Measurements from ENCODE around the gene BTG1. TPM values are rescaled to one million over a fixed set of nuclear protein-coding genes. Genes with fewer than 3 reads are reported as not detected.

The BTG1 gene
- total RNA-seq, 1 donor, result 25.0 TPM

- no peaks in the 10 kb centered on the region for H3K79me2 ChIP-seq (ENCODE audit: insufficient read depth, low read length)
- no peaks in the 10 kb centered on the region for H3K36me3 ChIP-seq (ENCODE audit: insufficient read depth, low read length)
- no peak overlapping the region for H3K4me2 ChIP-seq (ENCODE audit: insufficient read depth, low read length)
- no peak overlapping the region for H3K27ac ChIP-seq (ENCODE audit: low read depth, low read length)
- H2AFZ ChIP-seq (ENCODE audit: low read length), result no peak overlapping the region
- TF ChIP-seq CTCF (IDR thresholded peaks at IDR 0.05; ENCODE audit: extremely low read depth, low read depth, low read length), result no peak
- no peaks in the 10 kb centered on the region for H3K9me3 ChIP-seq (ENCODE audit: low read depth, low read length)
- H3K4me3 ChIP-seq (ENCODE audit: insufficient read depth, low read length), result no peak overlapping the region
- no peak for DNase-seq (ENCODE audit: insufficient read length, low spot score, missing footprints)
- no peaks in the 10 kb centered on the region for H3K27me3 ChIP-seq (ENCODE audit: insufficient read depth, low read length)
- no peaks in the 10 kb centered on the region for H4K20me1 ChIP-seq (ENCODE audit: insufficient read depth, low read length)
- no peaks in the 10 kb centered on the region for H3K4me1 ChIP-seq (ENCODE audit: insufficient read depth, low read length)
Observed at GRCh38 chr12:92175961-92176360, 30.3 kb upstream of the BTG1 start.

- no peak overlapping the region for H3K27ac ChIP-seq (ENCODE audit: low read depth, low read length)
- no peak for DNase-seq (ENCODE audit: insufficient read length, low spot score, missing footprints)
- no peaks in the 10 kb centered on the region for H4K20me1 ChIP-seq (ENCODE audit: insufficient read depth, low read length)
- TF ChIP-seq CTCF (IDR thresholded peaks at IDR 0.05; ENCODE audit: extremely low read depth, low read depth, low read length), result no peak
- no peaks in the 10 kb centered on the region for H3K36me3 ChIP-seq (ENCODE audit: insufficient read depth, low read length)
- no peaks in the 10 kb centered on the region for H3K9me3 ChIP-seq (ENCODE audit: low read depth, low read length)
- H2AFZ ChIP-seq (ENCODE audit: low read length), result no peak overlapping the region
- H3K4me3 ChIP-seq (ENCODE audit: insufficient read depth, low read length), result no peak overlapping the region
- H3K27me3 ChIP-seq (ENCODE audit: insufficient read depth, low read length), result no peaks in the 10 kb centered on the region
- no peaks in the 10 kb centered on the region for H3K4me1 ChIP-seq (ENCODE audit: insufficient read depth, low read length)
- H3K79me2 ChIP-seq (ENCODE audit: insufficient read depth, low read length), result no peaks in the 10 kb centered on the region
- H3K4me2 ChIP-seq (ENCODE audit: insufficient read depth, low read length), result no peak overlapping the region
Observed at GRCh38 chr12:92170050-92170449, 24.4 kb upstream of the BTG1 start.

GRCh38 chr12:92167075-92167474 lies 21.4 kb upstream of the BTG1 start:
- no peak for TF ChIP-seq CTCF (IDR thresholded peaks at IDR 0.05; ENCODE audit: extremely low read depth, low read depth, low read length)
- no peak for DNase-seq (ENCODE audit: insufficient read length, low spot score, missing footprints)
- H2AFZ ChIP-seq (ENCODE audit: low read length), result no peak overlapping the region
- no peaks in the 10 kb centered on the region for H3K4me1 ChIP-seq (ENCODE audit: insufficient read depth, low read length)
- no peaks in the 10 kb centered on the region for H3K79me2 ChIP-seq (ENCODE audit: insufficient read depth, low read length)
- no peak overlapping the region for H3K27ac ChIP-seq (ENCODE audit: low read depth, low read length)
- no peaks in the 10 kb centered on the region for H4K20me1 ChIP-seq (ENCODE audit: insufficient read depth, low read length)
- H3K9me3 ChIP-seq (ENCODE audit: low read depth, low read length), result no peaks in the 10 kb centered on the region
- H3K27me3 ChIP-seq (ENCODE audit: insufficient read depth, low read length), result no peaks in the 10 kb centered on the region
- H3K4me2 ChIP-seq (ENCODE audit: insufficient read depth, low read length), result no peak overlapping the region
- no peak overlapping the region for H3K4me3 ChIP-seq (ENCODE audit: insufficient read depth, low read length)
- no peaks in the 10 kb centered on the region for H3K36me3 ChIP-seq (ENCODE audit: insufficient read depth, low read length)

GRCh38 chr12:92164712-92165111 lies 19.1 kb upstream of the BTG1 start:
- no peaks in the 10 kb centered on the region for H3K36me3 ChIP-seq (ENCODE audit: insufficient read depth, low read length)
- H3K9me3 ChIP-seq (ENCODE audit: low read depth, low read length), result no peaks in the 10 kb centered on the region
- H4K20me1 ChIP-seq (ENCODE audit: insufficient read depth, low read length), result no peaks in the 10 kb centered on the region
- H3K4me3 ChIP-seq (ENCODE audit: insufficient read depth, low read length), result no peak overlapping the region
- H3K27me3 ChIP-seq (ENCODE audit: insufficient read depth, low read length), result no peaks in the 10 kb centered on the region
- peaks cover 7% of the 10 kb centered on the region for H3K4me1 ChIP-seq (ENCODE audit: insufficient read depth, low read length)
- H3K4me2 ChIP-seq (ENCODE audit: insufficient read depth, low read length), result no peak overlapping the region
- TF ChIP-seq CTCF (IDR thresholded peaks at IDR 0.05; ENCODE audit: extremely low read depth, low read depth, low read length), result no peak
- H3K79me2 ChIP-seq (ENCODE audit: insufficient read depth, low read length), result no peaks in the 10 kb centered on the region
- H3K27ac ChIP-seq (ENCODE audit: low read depth, low read length), result no peak overlapping the region
- H2AFZ ChIP-seq (ENCODE audit: low read length), result no peak overlapping the region
- no peak for DNase-seq (ENCODE audit: insufficient read length, low spot score, missing footprints)

Data from osteoblast (primary cell).